Chondrocyte (in vitro differentiated cells): ENCODE data around the gene PDZRN3. TPM values are rescaled to one million over a fixed set of nuclear protein-coding genes. Genes with fewer than 3 reads are reported as not detected.

Experiments
- DNase-seq: peaks from one replicate; pipeline ENCODE4 v3.0.0; 2021; ENCODE audit warnings: mixed read lengths, low spot score
- H3K27ac Mint-ChIP-seq: one replicate; pipeline ENCODE4 v1.8.0; 2021; ENCODE audit warnings: mild to moderate bottlenecking, moderate library complexity, mixed read lengths; ENCODE audit not compliant: unreplicated experiment
- H3K27me3 Mint-ChIP-seq: 2 replicates; pipeline ENCODE4 v1.8.0; 2021; ENCODE audit warnings: low read depth, mixed read lengths
- H3K36me3 Mint-ChIP-seq: 2 replicates; pipeline ENCODE4 v1.8.0; 2021; ENCODE audit warnings: low read depth, mixed read lengths
- H3K4me1 Mint-ChIP-seq: 2 replicates; pipeline ENCODE4 v1.8.0; 2021; ENCODE audit warnings: low read depth, mild to moderate bottlenecking, mixed read lengths
- H3K4me3 Mint-ChIP-seq: one replicate; pipeline ENCODE4 v1.8.0; 2021; ENCODE audit warnings: mild to moderate bottlenecking, moderate library complexity, mixed read lengths; ENCODE audit not compliant: unreplicated experiment
- H3K9me3 Mint-ChIP-seq: 2 replicates; pipeline ENCODE4 v1.8.0; 2021; ENCODE audit warnings: low read depth, mixed read lengths
- CTCF ChIP-seq: fragments of 200-600 bp; sonication (generic); IDR thresholded peaks from 2 replicates; pipeline ENCODE4 v1.5.0; 2021; ENCODE audit warnings: antibody characterized with exemption, mild to moderate bottlenecking, moderate library complexity
- total RNA-seq: library from RNA; stranded (reverse); gene quantifications from 3 replicates; pipeline ENCODE4 v1.2.1, GENCODE V29; 2021

Gene PDZRN3
- total RNA-seq, 1 donor from 2014 or later: 19.4 TPM

GRCh38 chr3:73504852-73505251 lies 119.9 kb downstream of the PDZRN3 start:
- H3K9me3 Mint-ChIP-seq: no peaks in the 10 kb centered on the region
- no peak for DNase-seq
- peak overlapping the region; percentile 17 for H3K27ac Mint-ChIP-seq
- no peaks in the 10 kb centered on the region for H3K27me3 Mint-ChIP-seq
- H3K36me3 Mint-ChIP-seq: no peaks in the 10 kb centered on the region
- H3K4me3 Mint-ChIP-seq: no peak overlapping the region
- TF ChIP-seq CTCF: no peak
- peaks cover 55% of the 10 kb centered on the region for H3K4me1 Mint-ChIP-seq

- Mint-ChIP-seq H3K27me3 (no peaks in the 10 kb centered on the region), H3K4me1 (peaks cover 49% of the 10 kb centered on the region), H3K27ac (peak overlapping the region; percentile 94), H3K36me3 (no peaks in the 10 kb centered on the region), H3K4me3 (no peak overlapping the region), H3K9me3 (no peaks in the 10 kb centered on the region)
- DNase-seq: no peak
- TF ChIP-seq CTCF: no peak
Measured at GRCh38 chr3:73504239-73504638, 120.5 kb downstream of the PDZRN3 start.

- Mint-ChIP-seq H3K27ac (peak overlapping the region; percentile 94), H3K4me3 (peak overlapping the region; percentile 54), H3K4me1 (peaks cover 44% of the 10 kb centered on the region), H3K27me3 (no peaks in the 10 kb centered on the region), H3K9me3 (no peaks in the 10 kb centered on the region), H3K36me3 (no peaks in the 10 kb centered on the region)
- DNase-seq: no peak
- no peak for TF ChIP-seq CTCF
Measured at GRCh38 chr3:73503781-73504180, 121.0 kb downstream of the PDZRN3 start.

GRCh38 chr3:73502609-73503583 lies 121.8 kb downstream of the PDZRN3 start:
- H3K4me3 Mint-ChIP-seq: peak overlapping the region; percentile 54
- H3K36me3 Mint-ChIP-seq: no peaks in the 10 kb centered on the region
- peaks cover 37% of the 10 kb centered on the region for H3K4me1 Mint-ChIP-seq
- H3K27ac Mint-ChIP-seq: peak overlapping the region; percentile 94
- H3K27me3 Mint-ChIP-seq: no peaks in the 10 kb centered on the region
- peak; percentile 98 for TF ChIP-seq CTCF
- no peak for DNase-seq
- no peaks in the 10 kb centered on the region for H3K9me3 Mint-ChIP-seq

- H3K9me3 Mint-ChIP-seq: no peaks in the 10 kb centered on the region
- peaks cover 37% of the 10 kb centered on the region for H3K4me1 Mint-ChIP-seq
- no peak for TF ChIP-seq CTCF
- no peak for DNase-seq
- no peak overlapping the region for H3K27ac Mint-ChIP-seq
- H3K36me3 Mint-ChIP-seq: no peaks in the 10 kb centered on the region
- no peak overlapping the region for H3K4me3 Mint-ChIP-seq
- H3K27me3 Mint-ChIP-seq: no peaks in the 10 kb centered on the region
Measured at GRCh38 chr3:73500321-73500720, 124.4 kb downstream of the PDZRN3 start.
